SH-SY5Y (cell line): Measurements from ENCODE around the gene THSD4.

Experiments used
- GATA2 ChIP-seq: IDR thresholded peaks from 2 replicates; pipeline ENCODE4 v1.6.1; 2011; ENCODE audit warnings: mild to moderate bottlenecking, low read depth, low read length
- GATA3 ChIP-seq: IDR thresholded peaks from 2 replicates; pipeline ENCODE4 v1.6.1; 2011; ENCODE audit warnings: low read depth, mild to moderate bottlenecking, low read length, moderate library complexity

DNA sequence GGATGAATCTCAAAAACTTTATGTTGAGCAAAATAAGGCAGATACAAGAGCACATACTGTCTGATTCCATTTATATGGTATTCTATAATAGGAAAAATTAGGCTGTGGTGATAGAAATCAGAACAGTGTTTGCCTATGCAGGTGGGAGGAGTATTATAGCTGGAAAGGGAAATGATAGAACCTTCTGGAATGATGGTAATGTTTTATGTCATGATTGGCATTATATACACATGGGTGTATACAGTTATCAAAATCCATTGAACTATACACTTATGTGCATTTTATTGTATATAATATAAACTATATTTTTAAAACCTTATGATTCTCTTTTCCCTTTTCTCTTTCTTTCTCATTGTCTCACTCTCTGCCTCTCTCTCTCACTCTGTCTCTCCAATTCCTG is 156.1 kb downstream of the THSD4 start:
- TF ChIP-seq GATA2 (no peak), GATA3 (no peak)
